ENCODE measurements around the gene ANKS3.

Gene ANKS3

GRCh38 chr16:4648917-4649316, 85.2 kb downstream of the ANKS3 start:
- Histone ChIP-seq H3K4me1 (ENCODE audit: control insufficient read depth in 1 of 2, insufficient read depth in 1 of 2, low read depth in 1 of 2, low read length in 1 of 2) (peaks cover 3 to 11% of the 10 kb centered on the region in 2 experiments), H3K36me3 (peaks cover 65% of the 10 kb centered on the region), H3K4me3 (ENCODE audit: low read depth in 1 of 2, low read length in 1 of 2) (no peak overlapping the region), H3K9me3 (no peaks in the 10 kb centered on the region), H3K27ac (peak overlapping the region; percentile 69), H3K27me3 (no peaks in the 10 kb centered on the region)
- no peak for TF ChIP-seq CTCF (IDR thresholded peaks at IDR 0.05)

GRCh38 chr16:4647644-4647980, 86.5 kb downstream of the ANKS3 start:
- peak overlapping the region; percentile 3 for H3K27ac ChIP-seq
- no peaks in the 10 kb centered on the region for H3K9me3 ChIP-seq
- H3K36me3 ChIP-seq, result peaks cover 52% of the 10 kb centered on the region
- TF ChIP-seq CTCF (IDR thresholded peaks at IDR 0.05), result no peak
- H3K4me1 ChIP-seq (ENCODE audit: control insufficient read depth in 1 of 2, insufficient read depth in 1 of 2, low read depth in 1 of 2, low read length in 1 of 2), result peaks cover 4 to 11% of the 10 kb centered on the region in 2 experiments
- H3K27me3 ChIP-seq, result no peaks in the 10 kb centered on the region
- H3K4me3 ChIP-seq (ENCODE audit: low read depth in 1 of 2, low read length in 1 of 2), result no peak overlapping the region

- no peaks in the 10 kb centered on the region for H3K27me3 ChIP-seq
- H3K36me3 ChIP-seq, result peaks cover 46% of the 10 kb centered on the region
- H3K9me3 ChIP-seq, result no peaks in the 10 kb centered on the region
- H3K4me3 ChIP-seq (ENCODE audit: low read depth in 1 of 2, low read length in 1 of 2), result no peak overlapping the region
- peaks cover 10 to 17% of the 10 kb centered on the region in 2 experiments for H3K4me1 ChIP-seq (ENCODE audit: control insufficient read depth in 1 of 2, insufficient read depth in 1 of 2, low read depth in 1 of 2, low read length in 1 of 2)
- peak overlapping the region; percentile 10 for H3K27ac ChIP-seq
- no peak for TF ChIP-seq CTCF (IDR thresholded peaks at IDR 0.05)
Observed at GRCh38 chr16:4646773-4647643, 87.1 kb downstream of the ANKS3 start.
